Endothelial cell of umbilical vein (primary cell): ENCODE results near the gene DAP. TPM values are rescaled to one million over a fixed set of nuclear protein-coding genes. Genes with fewer than 3 reads are reported as not detected.

Experiments
- BruUV-seq: library from RNA; stranded (reverse); fragments of 400-500 nt; replicated peaks from 2 replicates; lab custom pipeline; 2021; lab: Mats Ljungman, UMichigan
- CTCF ChIA-PET: fragments of 300-600, 350-600 bp; sonication (Branson Sonifier 250); formaldehyde crosslinking; loops from one replicate; lab custom pipeline; 2021; ENCODE audit warnings: antibody characterized with exemption, inconsistent platforms; lab: Charles Lee
- POLR2A ChIA-PET: fragments of 300-600, 350-600 bp; sonication (Branson Sonifier 250); formaldehyde crosslinking; loops from one replicate; lab custom pipeline; 2021; ENCODE audit warnings: antibody characterized with exemption, inconsistent platforms; lab: Charles Lee
- DNase-seq: peaks from one replicate; pipeline ENCODE4 v3.0.0-alpha.2; 2011; ENCODE audit warnings: low read depth, low spot score
- FAIRE-seq: peaks from 2 replicates; lab custom pipeline; 2011; peaks lifted over from hg19 to GRCh38; lab: Jason Lieb, UNC
- H2AFZ ChIP-seq: 2 replicates; pipeline ENCODE4 v1.6.0; 2012; ENCODE audit warnings: low read depth, low read length, control low read depth, inconsistent platforms
- H3K27ac ChIP-seq: 2 replicates; pipeline ENCODE4 v1.5.1; 2011; ENCODE audit warnings: low read depth, mild to moderate bottlenecking, control low read depth, low read length, moderate library complexity; ENCODE audit not compliant: insufficient read depth
- H3K27me3 ChIP-seq, 2 experiments: 2 replicates each; pipeline versions ENCODE4 v1.6.0 to v1.6.1; 2011; ENCODE audit warnings: low read length in 2 of 2, mixed read lengths in 1 of 2; ENCODE audit not compliant: control insufficient read depth in 2 of 2, insufficient read depth in 2 of 2
- H3K36me3 ChIP-seq, 2 experiments: 2 replicates in 1 of 2; 3 replicates in 1 of 2; pipeline ENCODE4 v1.5.1; 2011; ENCODE audit warnings: low read length in 2 of 2, mild to moderate bottlenecking in 1 of 2, moderate library complexity in 1 of 2; ENCODE audit not compliant: control insufficient read depth in 2 of 2, insufficient read depth in 2 of 2; ENCODE audit errors: extremely low read depth in 1 of 2
- H3K4me1 ChIP-seq: 3 replicates; pipeline ENCODE4 v1.5.1; 2011; ENCODE audit warnings: mild to moderate bottlenecking, low read length; ENCODE audit not compliant: control insufficient read depth, insufficient read depth; ENCODE audit errors: extremely low read depth
- H3K4me2 ChIP-seq: 2 replicates; pipeline ENCODE4 v1.6.1; 2011; ENCODE audit warnings: low read length, control low read depth, mixed read lengths; ENCODE audit not compliant: insufficient read depth
- H3K4me3 ChIP-seq, 3 experiments: fragments of 200-600 bp in 1 of 3; sonication (generic), shearing (Covaris generic) in 1 of 3; replicated peaks in 1 of 3; 2 replicates each; pipeline ENCODE4 v1.5.1; 2011 to 2016; ENCODE audit warnings: control low read depth in 3 of 3, low read length in 3 of 3, mild to moderate bottlenecking in 2 of 3, inconsistent platforms in 1 of 3, low read depth in 1 of 3, moderate library complexity in 1 of 3; ENCODE audit not compliant: insufficient read depth in 1 of 3
- H3K79me2 ChIP-seq: 2 replicates; pipeline ENCODE4 v1.6.0; 2012; ENCODE audit warnings: low read length, inconsistent platforms; ENCODE audit not compliant: control insufficient read depth, insufficient read depth
- H3K9ac ChIP-seq: replicated peaks from 2 replicates; pipeline ENCODE3; 2011; ENCODE audit warnings: low read length, control low read depth; ENCODE audit not compliant: insufficient read depth; ENCODE audit errors: extremely low read depth
- H3K9me1 ChIP-seq: replicated peaks from 3 replicates; pipeline ENCODE4 v1.6.0; 2011; ENCODE audit warnings: mild to moderate bottlenecking, low read length; ENCODE audit not compliant: control insufficient read depth, insufficient read depth; ENCODE audit errors: extremely low read depth
- H3K9me3 ChIP-seq: replicated peaks from 2 replicates; pipeline ENCODE4 v1.5.1; 2012; ENCODE audit warnings: low read length, inconsistent platforms; ENCODE audit not compliant: control insufficient read depth, insufficient read depth
- H4K20me1 ChIP-seq: replicated peaks from 2 replicates; pipeline ENCODE3; 2011; ENCODE audit warnings: mild to moderate bottlenecking, low read length; ENCODE audit not compliant: control insufficient read depth, insufficient read depth; ENCODE audit errors: extremely low read depth
- EZH2 ChIP-seq: IDR thresholded peaks from 2 replicates; pipeline ENCODE4 v1.6.1; 2012; ENCODE audit warnings: borderline replicate concordance, low read depth, mild to moderate bottlenecking, moderate library complexity, low read length, inconsistent platforms; ENCODE audit not compliant: severe bottlenecking
- FOS ChIP-seq: IDR thresholded peaks from 2 replicates; pipeline ENCODE4 v1.6.1; 2011; ENCODE audit warnings: mild to moderate bottlenecking, low read length, moderate library complexity, borderline replicate concordance; ENCODE audit not compliant: insufficient read depth
- GATA2 ChIP-seq: IDR thresholded peaks from 2 replicates; pipeline ENCODE4 v1.7.0; 2011; ENCODE audit warnings: low read depth, mild to moderate bottlenecking, moderate library complexity, mixed read lengths, low read length; ENCODE audit not compliant: insufficient read length, insufficient read depth
- JUN ChIP-seq: IDR thresholded peaks from 2 replicates; pipeline ENCODE4 v1.6.1; 2011; ENCODE audit warnings: borderline replicate concordance, low read depth; ENCODE audit not compliant: insufficient read length, insufficient read depth
- MYC ChIP-seq: IDR thresholded peaks from one replicate; pipeline ENCODE4 v1.6.1; 2011; ENCODE audit warnings: mild to moderate bottlenecking, low read depth, low read length
- POLR2A ChIP-seq: IDR thresholded peaks from 2 replicates; pipeline ENCODE4 v1.6.1; 2012; ENCODE audit warnings: low read depth, mild to moderate bottlenecking, control low read depth, low read length
- POLR2AphosphoS5 ChIP-seq: IDR thresholded peaks from 2 replicates; pipeline ENCODE4 v1.6.1; 2012; ENCODE audit warnings: low read depth, mild to moderate bottlenecking, control low read depth, low read length, moderate library complexity; ENCODE audit not compliant: insufficient read depth
- dilution Hi-C: fragments of 300-500 bp; cut with MboI; formaldehyde crosslinking; loops from one replicate; pipeline ENCODE4 v1.15.0; 2019; ENCODE audit warnings: low sequenced_read_pairs; ENCODE audit not compliant: extremely low pct_ligation_motif_present
- intact Hi-C: fragments of 100-400 bp; cut with micrococcal nuclease; formaldehyde crosslinking; loops from one replicate; pipeline ENCODE4 v1.10.0; 2022
- polyA plus RNA-seq, 4 experiments: library from polyadenylated mRNA; depleted of rRNA in 3 of 4; stranded (reverse) in 3 of 4; unstranded in 1 of 4; fragments of >200 nt; gene quantifications; 2 replicates each; pipeline versions ENCODE4 v1.2.1 to v1.2.3, GENCODE V29; 2011 to 2012; ENCODE audit warnings: missing spikeins in 1 of 4
- total RNA-seq: library from RNA; stranded (reverse); gene quantifications from 2 replicates; pipeline ENCODE4 v1.2.3, GENCODE V29; 2021
- TF ChIP-seq, protein P1 (sequence below): IDR thresholded peaks from 2 replicates; pipeline ENCODE4 v1.6.1; 2011; ENCODE audit not compliant: insufficient read depth, insufficient read length
- TF ChIP-seq, protein P2 (sequence below), 2 donors: IDR thresholded peaks; 1 replicate in 1 of 2; 2 replicates in 1 of 2; pipeline ENCODE4 v1.5.1; 2011; ENCODE audit warnings: low read length in 2 of 2, mild to moderate bottlenecking in 2 of 2, moderate library complexity in 2 of 2, control low read depth in 1 of 2, inconsistent platforms in 1 of 2, low read depth in 1 of 2; ENCODE audit not compliant: insufficient read depth in 1 of 2; ENCODE audit errors: extremely low read depth in 1 of 2

DAP gene
- total and polyA plus RNA-seq, 2 donors (not counting 3 experiments of a cell fraction or from before 2014, with no cell fraction given) = 79.8 to 188 TPM

DNA sequence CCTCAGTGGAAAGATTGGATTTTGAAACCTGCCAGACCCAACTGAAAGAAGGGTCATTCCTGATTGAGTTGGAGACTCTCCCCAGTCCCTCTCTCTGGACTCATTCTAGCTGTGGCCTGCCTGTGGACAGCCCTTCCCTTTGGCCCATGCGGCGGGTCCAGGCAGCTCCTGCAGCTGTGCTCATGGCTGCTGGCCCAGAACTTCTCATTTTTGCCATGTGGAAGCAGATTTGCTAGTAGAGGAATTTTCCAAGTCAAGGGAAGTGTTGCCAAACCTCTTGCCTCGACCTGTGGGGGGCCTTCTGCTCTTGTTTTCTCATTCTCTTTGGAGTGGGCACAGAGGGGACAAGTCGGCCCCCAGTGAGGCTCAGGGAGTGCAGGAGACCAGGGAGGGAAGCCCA, 108.0 kb downstream of the DAP start:
- dilution Hi-C loops = no loop called here
- Histone ChIP-seq H3K4me1 (no peaks in the 10 kb centered on the region), H3K9ac (no peak overlapping the region), H3K9me1 (no peaks in the 10 kb centered on the region), H3K79me2 (no peaks in the 10 kb centered on the region), H3K27me3 (no peaks in the 10 kb centered on the region), H3K9me3 (no peaks in the 10 kb centered on the region), H3K27ac (no peak overlapping the region), H2AFZ (no peak overlapping the region), H3K4me3 (no peak overlapping the region), H3K36me3 (no peaks in the 10 kb centered on the region), H3K4me2 (no peak overlapping the region), H4K20me1 (no peaks in the 10 kb centered on the region)
- intact Hi-C loops = no loop called here
- FAIRE-seq (no peak), DNase-seq (no peak)
- BruUV-seq = no TSS peak
- CTCF ChIA-PET = interaction anchor here (1.0 kb wide), 1 partner anchor 9 kb away, joined by 3 read pairs; no protein-coding TSS in a partner anchor
- POLR2A ChIA-PET = no interaction called here
- TF ChIP-seq FOS = no peak
- TF ChIP-seq, protein P1, sequence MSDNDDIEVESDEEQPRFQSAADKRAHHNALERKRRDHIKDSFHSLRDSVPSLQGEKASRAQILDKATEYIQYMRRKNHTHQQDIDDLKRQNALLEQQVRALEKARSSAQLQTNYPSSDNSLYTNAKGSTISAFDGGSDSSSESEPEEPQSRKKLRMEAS = no peak
- no peak for TF ChIP-seq MYC
- TF ChIP-seq, protein P2, sequence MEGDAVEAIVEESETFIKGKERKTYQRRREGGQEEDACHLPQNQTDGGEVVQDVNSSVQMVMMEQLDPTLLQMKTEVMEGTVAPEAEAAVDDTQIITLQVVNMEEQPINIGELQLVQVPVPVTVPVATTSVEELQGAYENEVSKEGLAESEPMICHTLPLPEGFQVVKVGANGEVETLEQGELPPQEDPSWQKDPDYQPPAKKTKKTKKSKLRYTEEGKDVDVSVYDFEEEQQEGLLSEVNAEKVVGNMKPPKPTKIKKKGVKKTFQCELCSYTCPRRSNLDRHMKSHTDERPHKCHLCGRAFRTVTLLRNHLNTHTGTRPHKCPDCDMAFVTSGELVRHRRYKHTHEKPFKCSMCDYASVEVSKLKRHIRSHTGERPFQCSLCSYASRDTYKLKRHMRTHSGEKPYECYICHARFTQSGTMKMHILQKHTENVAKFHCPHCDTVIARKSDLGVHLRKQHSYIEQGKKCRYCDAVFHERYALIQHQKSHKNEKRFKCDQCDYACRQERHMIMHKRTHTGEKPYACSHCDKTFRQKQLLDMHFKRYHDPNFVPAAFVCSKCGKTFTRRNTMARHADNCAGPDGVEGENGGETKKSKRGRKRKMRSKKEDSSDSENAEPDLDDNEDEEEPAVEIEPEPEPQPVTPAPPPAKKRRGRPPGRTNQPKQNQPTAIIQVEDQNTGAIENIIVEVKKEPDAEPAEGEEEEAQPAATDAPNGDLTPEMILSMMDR (IDR thresholded peaks at IDR 0.05; ENCODE audit: extremely low read depth in 1 of 2, insufficient read depth in 1 of 2, low read depth in 1 of 2, low read length in 2 of 2) = no peak
- TF ChIP-seq POLR2A = no peak
- TF ChIP-seq POLR2AphosphoS5 = no peak
- TF ChIP-seq JUN = no peak
- TF ChIP-seq EZH2 = no peak
- no peak for TF ChIP-seq GATA2
